ENCODE data around the gene DLEC1.

DNA sequence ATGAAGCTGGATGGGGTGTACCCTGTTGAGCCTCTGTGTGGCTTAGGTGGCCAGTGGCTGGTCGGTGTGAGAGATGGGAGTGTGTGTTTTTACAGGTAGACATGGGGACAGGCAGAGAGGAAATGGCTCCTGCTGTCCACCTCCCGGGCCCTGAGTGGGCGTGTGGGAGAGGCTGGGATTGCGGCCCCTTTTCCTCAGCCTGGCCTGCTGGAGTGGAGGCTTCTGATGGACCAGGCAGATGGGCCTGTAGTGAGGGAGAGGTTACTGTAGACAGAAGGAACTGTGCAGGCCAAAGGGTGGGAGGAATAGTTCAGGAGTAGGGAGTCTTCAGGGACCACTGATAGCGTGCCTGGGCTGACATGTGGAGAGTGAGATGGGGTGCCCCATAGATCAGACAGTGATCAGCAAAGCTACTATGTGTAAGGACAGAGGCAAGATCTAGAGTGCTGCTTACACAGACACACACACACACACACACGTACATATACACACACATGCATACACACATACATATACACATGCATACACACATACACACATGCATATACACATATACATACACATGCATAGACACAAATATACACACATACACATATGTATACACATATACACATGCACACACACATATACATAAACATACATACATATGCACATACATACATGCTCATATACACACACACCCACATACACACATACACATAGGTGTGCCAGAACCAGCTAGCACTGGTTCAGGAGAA, 71.5 kb downstream of the DLEC1 start:
- TF ChIP-seq CTCF (IDR thresholded peaks at IDR 0.05) (no peak), JUN (IDR thresholded peaks at IDR 0.05) (no peak), EP300 (IDR thresholded peaks at IDR 0.05) (no peak), POLR2AphosphoS2 (conservative IDR thresholded peaks at IDR 0.05; ENCODE audit: low read length) (no peak), NR3C1 (IDR thresholded peaks at IDR 0.05) (no peak), KDM5A (IDR thresholded peaks at IDR 0.05) (no peak), POLR2A (IDR thresholded peaks at IDR 0.05; ENCODE audit: low read length) (no peak)
- TF ChIP-seq, protein P1, sequence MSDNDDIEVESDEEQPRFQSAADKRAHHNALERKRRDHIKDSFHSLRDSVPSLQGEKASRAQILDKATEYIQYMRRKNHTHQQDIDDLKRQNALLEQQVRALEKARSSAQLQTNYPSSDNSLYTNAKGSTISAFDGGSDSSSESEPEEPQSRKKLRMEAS (IDR thresholded peaks at IDR 0.05): no peak

All from A549 (cell line).